Measurements from ENCODE around the gene ASTE1.
A peak's percentile ranks its signal among the peaks of the same experiment; 100 is the strongest.
"Not testable (repeated sequence)": the region's sequence is repeated elsewhere in the genome, so short reads cannot be mapped to it uniquely, and the experiment has no call there.

Gene ASTE1

GRCh38 chr3:131050001-131050400 lies 23.4 kb upstream of the ASTE1 start:
- CTCF ChIA-PET, result no interaction called here
- POLR2A ChIA-PET, result no interaction called here

GRCh38 chr3:131048030-131048429 lies 21.4 kb upstream of the ASTE1 start:
- Histone ChIP-seq H3K27me3 (replicated peaks in 2 of 5; ENCODE audit: control insufficient read depth in 4 of 5, insufficient read depth in 5 of 5, low read length in 4 of 5) (no peaks in the 10 kb centered on the region), H3K4me1 (ENCODE audit: control extremely low read depth in 1 of 4, control insufficient read depth in 4 of 4, insufficient read depth in 4 of 4, low read length in 3 of 4) (no peaks in the 10 kb centered on the region), H3K4me3 (ENCODE audit: control insufficient read depth in 1 of 7, extremely low read depth in 1 of 7, insufficient read depth in 4 of 7, low read depth in 2 of 7, low read length in 6 of 7) (no peak overlapping the region), H3K36me3 (ENCODE audit: control insufficient read depth in 4 of 4, insufficient read depth in 4 of 4, low read length in 3 of 4) (no peaks in the 10 kb centered on the region), H3K9me3 (ENCODE audit: control extremely low read depth in 1 of 5, control insufficient read depth in 4 of 5, insufficient read depth in 2 of 5, low read depth in 1 of 5, low read length in 4 of 5) (peaks cover 0 to 2% (median 0%) of the 10 kb centered on the region in 5 experiments), H3K27ac (ENCODE audit: insufficient read depth in 1 of 2, low read depth in 1 of 2, low read length in 2 of 2, poor library complexity in 1 of 2, severe bottlenecking in 2 of 2) (no peak overlapping the region)
- CTCF ChIA-PET, result interaction anchor here (1.4 kb wide), 1 partner anchor 15 kb away, joined by 4 read pairs; no protein-coding TSS in a partner anchor
- no peak for DNase-seq
- POLR2A ChIA-PET, result no interaction called here
- 90% methylated on average over 6 of the region's 7 CpGs for WGBS (ENCODE audit: insufficient coverage)

More at GRCh38 chr3:131050001-131050400, 23.4 kb upstream of the ASTE1 start:
- Histone ChIP-seq H3K9me3 (ENCODE audit: control extremely low read depth in 1 of 5, control insufficient read depth in 4 of 5, insufficient read depth in 2 of 5, low read depth in 1 of 5, low read length in 4 of 5) (no peaks in the 10 kb centered on the region), H3K27ac (ENCODE audit: insufficient read depth in 1 of 2, low read depth in 1 of 2, low read length in 2 of 2, poor library complexity in 1 of 2, severe bottlenecking in 2 of 2) (no peak overlapping the region), H3K4me1 (ENCODE audit: control extremely low read depth in 1 of 4, control insufficient read depth in 4 of 4, insufficient read depth in 4 of 4, low read length in 3 of 4) (no peaks in the 10 kb centered on the region), H3K27me3 (replicated peaks in 2 of 5; ENCODE audit: control insufficient read depth in 4 of 5, insufficient read depth in 5 of 5, low read length in 4 of 5) (no peaks in the 10 kb centered on the region), H3K36me3 (ENCODE audit: control insufficient read depth in 4 of 4, insufficient read depth in 4 of 4, low read length in 3 of 4) (no peaks in the 10 kb centered on the region), H3K4me3 (ENCODE audit: control insufficient read depth in 1 of 7, extremely low read depth in 1 of 7, insufficient read depth in 4 of 7, low read depth in 2 of 7, low read length in 6 of 7) (no peak overlapping the region)
- 95% methylated on average over 2 of the region's 3 CpGs for WGBS (ENCODE audit: insufficient coverage)
- no peak for DNase-seq

- no peaks in the 10 kb centered on the region for H3K27me3 ChIP-seq (replicated peaks in 2 of 5; ENCODE audit: control insufficient read depth in 4 of 5, insufficient read depth in 5 of 5, low read length in 4 of 5)
- ChIA-PET CTCF (interaction anchor here (1.4 kb wide), 1 partner anchor 15 kb away, joined by 4 read pairs; no protein-coding TSS in a partner anchor), POLR2A (no interaction called here)
- no peak overlapping the region for H3K27ac ChIP-seq (ENCODE audit: insufficient read depth in 1 of 2, low read depth in 1 of 2, low read length in 2 of 2, poor library complexity in 1 of 2, severe bottlenecking in 2 of 2)
- H3K9me3 ChIP-seq (ENCODE audit: control extremely low read depth in 1 of 5, control insufficient read depth in 4 of 5, insufficient read depth in 2 of 5, low read depth in 1 of 5, low read length in 4 of 5), result peaks cover 0 to 2% (median 0%) of the 10 kb centered on the region in 5 experiments
- peaks cover 0 to 2% (median 0%) of the 10 kb centered on the region in 4 experiments for H3K4me1 ChIP-seq (ENCODE audit: control extremely low read depth in 1 of 4, control insufficient read depth in 4 of 4, insufficient read depth in 4 of 4, low read length in 3 of 4)
- H3K36me3 ChIP-seq (ENCODE audit: control insufficient read depth in 4 of 4, insufficient read depth in 4 of 4, low read length in 3 of 4), result no peaks in the 10 kb centered on the region
- DNase-seq, result no peak
- 100% methylated on average over 2 of the region's 2 CpGs for WGBS (ENCODE audit: insufficient coverage)
- H3K4me3 ChIP-seq (ENCODE audit: control insufficient read depth in 1 of 7, extremely low read depth in 1 of 7, insufficient read depth in 4 of 7, low read depth in 2 of 7, low read length in 6 of 7), result no peak overlapping the region
Observed at GRCh38 chr3:131047582-131047981, 21.0 kb upstream of the ASTE1 start.

GRCh38 chr3:131042271-131042985 lies 15.8 kb upstream of the ASTE1 start:
- POLR2A ChIA-PET; H3K27ac ChIP-seq (ENCODE audit: insufficient read depth in 1 of 2, low read depth in 1 of 2, low read length in 2 of 2, poor library complexity in 1 of 2, severe bottlenecking in 2 of 2); H3K4me1 ChIP-seq (ENCODE audit: control extremely low read depth in 1 of 4, control insufficient read depth in 4 of 4, insufficient read depth in 4 of 4, low read length in 3 of 4); H3K36me3 ChIP-seq (ENCODE audit: control insufficient read depth in 4 of 4, insufficient read depth in 4 of 4, low read length in 3 of 4); H3K9me3 ChIP-seq (ENCODE audit: control extremely low read depth in 1 of 5, control insufficient read depth in 4 of 5, insufficient read depth in 2 of 5, low read depth in 1 of 5, low read length in 4 of 5); H3K4me3 ChIP-seq (ENCODE audit: control insufficient read depth in 1 of 7, extremely low read depth in 1 of 7, insufficient read depth in 4 of 7, low read depth in 2 of 7, low read length in 6 of 7); H3K27me3 ChIP-seq (replicated peaks in 2 of 5; ENCODE audit: control insufficient read depth in 4 of 5, insufficient read depth in 5 of 5, low read length in 4 of 5): not testable (repeated sequence)
- CTCF ChIA-PET, result interaction anchor here (1.3 to 1.6 kb wide), 3 partner anchors 9 to 25 kb away, joined by 3 to 7 read pairs (median 3); no protein-coding TSS in a partner anchor
- peak in 2 of 3 donors; percentile 26 to 34 for DNase-seq
- WGBS (ENCODE audit: insufficient coverage), result 77% methylated on average over 9 of the region's 10 CpGs

- no CpG with 5 or more reads among the region's 2 CpGs for WGBS (ENCODE audit: insufficient coverage)
- Histone ChIP-seq H3K4me3 (ENCODE audit: control insufficient read depth in 1 of 7, extremely low read depth in 1 of 7, insufficient read depth in 4 of 7, low read depth in 2 of 7, low read length in 6 of 7) (no peak overlapping the region), H3K36me3 (ENCODE audit: control insufficient read depth in 4 of 4, insufficient read depth in 4 of 4, low read length in 3 of 4) (no peaks in the 10 kb centered on the region), H3K27ac (ENCODE audit: insufficient read depth in 1 of 2, low read depth in 1 of 2, low read length in 2 of 2, poor library complexity in 1 of 2, severe bottlenecking in 2 of 2) (no peak overlapping the region), H3K27me3 (replicated peaks in 2 of 5; ENCODE audit: control insufficient read depth in 4 of 5, insufficient read depth in 5 of 5, low read length in 4 of 5) (no peaks in the 10 kb centered on the region), H3K9me3 (ENCODE audit: control extremely low read depth in 1 of 5, control insufficient read depth in 4 of 5, insufficient read depth in 2 of 5, low read depth in 1 of 5, low read length in 4 of 5) (no peaks in the 10 kb centered on the region), H3K4me1 (ENCODE audit: control extremely low read depth in 1 of 4, control insufficient read depth in 4 of 4, insufficient read depth in 4 of 4, low read length in 3 of 4) (peaks cover 0 to 7% (median 0%) of the 10 kb centered on the region in 4 experiments)
- ChIA-PET POLR2A (no interaction called here), CTCF (no interaction called here)
- no peak for DNase-seq
Observed at GRCh38 chr3:131038326-131038725, 11.7 kb upstream of the ASTE1 start.

- Histone ChIP-seq H3K27me3 (replicated peaks in 2 of 5; ENCODE audit: control insufficient read depth in 4 of 5, insufficient read depth in 5 of 5, low read length in 4 of 5) (no peaks in the 10 kb centered on the region), H3K4me1 (ENCODE audit: control extremely low read depth in 1 of 4, control insufficient read depth in 4 of 4, insufficient read depth in 4 of 4, low read length in 3 of 4) (no peaks in the 10 kb centered on the region), H3K27ac (ENCODE audit: insufficient read depth in 1 of 2, low read depth in 1 of 2, low read length in 2 of 2, poor library complexity in 1 of 2, severe bottlenecking in 2 of 2) (no peak overlapping the region), H3K4me3 (ENCODE audit: control insufficient read depth in 1 of 7, extremely low read depth in 1 of 7, insufficient read depth in 4 of 7, low read depth in 2 of 7, low read length in 6 of 7) (no peak overlapping the region), H3K9me3 (ENCODE audit: control extremely low read depth in 1 of 5, control insufficient read depth in 4 of 5, insufficient read depth in 2 of 5, low read depth in 1 of 5, low read length in 4 of 5) (no peaks in the 10 kb centered on the region), H3K36me3 (ENCODE audit: control insufficient read depth in 4 of 4, insufficient read depth in 4 of 4, low read length in 3 of 4) (no peaks in the 10 kb centered on the region)
- ChIA-PET POLR2A (interaction anchor here (0.6 kb wide), 1 partner anchor 27 kb away, joined by 4 read pairs; no protein-coding TSS in a partner anchor), CTCF (interaction anchor here (0.8 to 1.2 kb wide), 4 partner anchors 10 to 989 kb away, joined by 3 to 4 read pairs (median 3); partner anchors contain the start of genes ASTE1 and NEK11)
- DNase-seq, result no peak
- 93% methylated on average over 3 of the region's 5 CpGs for WGBS (ENCODE audit: insufficient coverage)
Observed at GRCh38 chr3:131036986-131037385, 10.4 kb upstream of the ASTE1 start.

GRCh38 chr3:131036200-131036816 lies 9.7 kb upstream of the ASTE1 start:
- DNase-seq, result no peak
- Histone ChIP-seq H3K4me1 (ENCODE audit: control extremely low read depth in 1 of 4, control insufficient read depth in 4 of 4, insufficient read depth in 4 of 4, low read length in 3 of 4) (no peaks in the 10 kb centered on the region), H3K4me3 (ENCODE audit: control insufficient read depth in 1 of 7, extremely low read depth in 1 of 7, insufficient read depth in 4 of 7, low read depth in 2 of 7, low read length in 6 of 7) (no peak overlapping the region), H3K27me3 (replicated peaks in 2 of 5; ENCODE audit: control insufficient read depth in 4 of 5, insufficient read depth in 5 of 5, low read length in 4 of 5) (no peaks in the 10 kb centered on the region), H3K27ac (ENCODE audit: insufficient read depth in 1 of 2, low read depth in 1 of 2, low read length in 2 of 2, poor library complexity in 1 of 2, severe bottlenecking in 2 of 2) (no peak overlapping the region), H3K36me3 (ENCODE audit: control insufficient read depth in 4 of 4, insufficient read depth in 4 of 4, low read length in 3 of 4) (no peaks in the 10 kb centered on the region), H3K9me3 (ENCODE audit: control extremely low read depth in 1 of 5, control insufficient read depth in 4 of 5, insufficient read depth in 2 of 5, low read depth in 1 of 5, low read length in 4 of 5) (no peaks in the 10 kb centered on the region)
- ChIA-PET CTCF (interaction anchor here (0.8 to 1.2 kb wide), 4 partner anchors 9 to 989 kb away, joined by 3 to 4 read pairs (median 3); partner anchors contain the start of genes ASTE1 and NEK11), POLR2A (interaction anchor here (0.6 kb wide), 1 partner anchor 28 kb away, joined by 4 read pairs; no protein-coding TSS in a partner anchor)
- WGBS (ENCODE audit: insufficient coverage), result no CpG with 5 or more reads among the region's 1 CpG
